Stomach (tissue), 4 donors: Measurements from ENCODE around the gene LRRC56.

Source experiments
- CTCF ChIP-seq, 7 experiments: fragments of 450-650 bp in 4 of 7; fragments of 200-600 bp in 3 of 7; sonication (generic) in 3 of 7; IDR thresholded peaks; one replicate each; pipeline ENCODE4 v1.5.1; 2016 to 2019; ENCODE audit warnings: antibody characterized with exemption in 7 of 7, control low read depth in 2 of 7, mild to moderate bottlenecking in 1 of 7
- EP300 ChIP-seq: sonication (generic); formaldehyde crosslinking; IDR thresholded peaks from one replicate; pipeline ENCODE4 v1.6.1; 2017; ENCODE audit warnings: antibody characterized with exemption
- POLR2A ChIP-seq, 4 donors: fragments of 450-650 bp; IDR thresholded peaks; one replicate each; pipeline ENCODE4 v1.6.1; 2016; ENCODE audit warnings: antibody characterized with exemption in 4 of 4, control low read depth in 2 of 4, mild to moderate bottlenecking in 1 of 4, moderate library complexity in 1 of 4
- POLR2AphosphoS5 ChIP-seq, 3 donors: sonication (generic); formaldehyde crosslinking; IDR thresholded peaks; one replicate each; pipeline ENCODE4 v1.6.1; 2016; ENCODE audit warnings: antibody characterized with exemption in 3 of 3

GRCh38 chr11:557328-558132 lies 20.2 kb downstream of the LRRC56 start:
- TF ChIP-seq CTCF (IDR thresholded peaks at IDR 0.05) (no peak), POLR2AphosphoS5 (IDR thresholded peaks at IDR 0.05) (no peak), POLR2A (IDR thresholded peaks at IDR 0.05) (no peak), EP300 (no peak)
